HG03175 (cell line): ENCODE results near the gene KLF9.

Source experiments
- ATAC-seq: cut with Tn5 transposase; IDR thresholded peaks from one replicate; pipeline ENCODE4 v1.9.1; 2021; ENCODE audit warnings: mild to moderate bottlenecking, moderate library complexity; ENCODE audit not compliant: unreplicated experiment

The KLF9 gene

DNA sequence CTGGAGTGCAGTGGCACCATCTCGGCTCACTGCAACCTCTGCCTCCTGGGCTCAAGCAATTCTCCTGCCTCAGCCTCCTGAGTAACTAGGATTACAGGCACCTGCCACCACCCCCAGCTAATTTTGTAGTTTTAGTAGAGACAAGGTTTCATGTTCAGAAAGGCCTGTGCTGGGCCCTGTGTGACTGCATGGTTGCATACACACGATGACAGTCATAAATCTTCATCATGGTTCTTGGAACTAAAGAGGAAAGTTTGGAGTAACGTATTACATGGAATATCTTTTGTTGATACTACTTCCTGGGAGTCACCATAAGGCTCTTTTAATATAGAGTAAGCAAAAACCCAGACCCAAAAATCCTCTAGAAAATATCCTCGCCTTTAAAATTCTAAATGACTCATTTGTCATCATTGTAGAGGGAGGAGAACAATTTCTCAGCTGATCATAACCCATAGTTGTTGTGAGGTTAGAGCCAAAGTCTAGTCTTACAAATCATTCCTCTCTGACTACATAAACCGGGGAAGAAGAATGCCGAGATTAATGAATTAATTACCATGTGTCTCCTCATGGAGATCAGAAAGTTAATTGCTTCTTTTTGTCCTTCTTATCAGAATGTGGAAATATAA, 47.0 kb downstream of the KLF9 start:
- no peak for ATAC-seq

DNA sequence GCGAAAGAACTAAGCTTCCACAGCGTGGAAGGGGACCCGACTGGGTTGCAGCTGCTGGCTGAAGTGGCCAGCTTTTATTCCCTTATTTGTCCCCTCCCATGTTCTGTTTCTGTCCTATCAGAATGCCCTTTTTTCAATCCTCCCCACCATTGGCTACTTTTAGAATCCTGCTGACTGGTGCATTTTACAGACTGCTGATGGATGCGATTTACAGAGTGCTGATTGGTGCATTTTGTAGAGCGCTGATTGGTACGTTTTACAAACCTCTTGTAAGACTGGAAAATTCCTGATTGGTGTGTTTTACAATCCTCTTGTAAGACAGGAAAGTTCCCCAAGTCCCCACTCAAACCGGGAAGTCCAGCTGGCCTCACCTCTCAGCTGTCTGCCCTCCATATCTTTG, 50.7 kb downstream of the KLF9 start:
- ATAC-seq, result no peak

DNA sequence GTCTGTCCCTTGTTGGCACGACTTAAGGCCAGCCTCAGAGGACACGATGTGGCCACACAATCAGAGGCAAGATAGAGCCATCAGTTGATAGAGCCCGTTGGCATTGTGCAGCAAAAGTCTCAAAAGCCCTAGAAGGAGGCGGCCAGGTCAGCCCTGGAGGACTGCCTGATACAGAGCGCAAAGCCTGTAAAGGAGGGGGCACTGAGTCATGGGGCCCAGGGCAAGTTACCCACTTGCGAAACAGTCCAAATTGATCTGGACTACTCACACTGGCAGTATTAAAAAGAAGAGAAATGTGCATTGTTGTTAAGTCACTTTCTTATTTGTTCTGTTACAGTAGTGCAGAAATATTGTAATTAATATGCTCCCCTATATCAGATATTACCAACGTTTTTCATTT, 51.5 kb downstream of the KLF9 start:
- no peak for ATAC-seq

DNA sequence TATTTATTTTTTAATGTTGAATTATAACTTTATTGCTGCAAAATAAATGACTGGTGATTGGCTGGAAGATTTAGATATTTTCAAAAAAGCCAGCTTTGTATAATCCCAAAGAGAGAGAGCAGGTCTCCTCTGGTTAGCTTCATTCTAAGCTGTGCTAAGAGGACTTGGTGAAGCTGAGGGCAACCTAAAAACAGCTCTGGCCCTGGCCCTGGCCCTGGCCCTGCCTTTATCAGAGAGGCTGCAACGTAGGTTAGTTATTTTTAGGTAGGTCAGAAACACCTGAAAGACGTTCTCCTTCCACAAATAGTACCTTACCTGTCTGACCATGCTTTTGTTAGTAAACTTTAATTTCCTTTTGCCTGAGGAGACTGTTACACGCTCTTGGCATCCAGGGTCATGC, 58.7 kb downstream of the KLF9 start:
- no peak for ATAC-seq

DNA sequence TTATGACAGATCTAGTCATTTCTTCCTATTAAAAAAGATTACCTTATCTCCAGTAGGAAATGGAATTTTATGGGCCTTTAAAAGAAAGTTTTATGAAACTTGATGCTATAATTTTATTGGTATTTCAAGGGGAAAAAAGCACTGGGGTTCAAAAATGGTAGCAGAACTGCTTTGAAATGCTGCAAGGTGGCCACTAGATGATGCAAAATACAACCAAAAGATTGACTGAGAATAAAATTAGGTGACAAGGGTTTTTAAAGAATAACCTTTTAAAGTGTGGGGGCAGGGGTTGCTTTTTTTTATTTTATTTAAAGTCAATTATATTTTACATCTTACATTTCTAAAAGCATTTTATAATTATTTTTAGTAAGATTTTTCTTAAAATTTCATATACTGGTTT, 61.7 kb downstream of the KLF9 start:
- no peak for ATAC-seq

DNA sequence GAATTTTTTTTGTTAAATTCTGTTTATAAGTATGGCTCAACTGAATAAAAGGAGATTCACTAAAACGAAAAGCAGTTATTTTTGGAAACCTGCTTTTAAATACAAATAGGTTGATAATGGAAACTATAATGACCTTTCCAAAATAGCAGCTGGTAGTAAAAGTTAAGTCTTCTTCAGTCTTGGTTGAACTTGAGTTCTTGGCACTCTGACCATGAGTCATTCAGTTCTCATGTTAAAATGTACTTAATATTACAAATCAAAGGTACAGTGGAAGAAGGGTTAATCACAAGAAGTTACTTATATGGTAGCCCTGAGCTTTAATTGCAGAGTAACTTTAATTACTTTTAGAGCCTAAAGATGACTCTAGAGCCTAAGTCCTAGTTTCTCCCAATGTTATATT, 62.1 kb downstream of the KLF9 start:
- no peak for ATAC-seq

DNA sequence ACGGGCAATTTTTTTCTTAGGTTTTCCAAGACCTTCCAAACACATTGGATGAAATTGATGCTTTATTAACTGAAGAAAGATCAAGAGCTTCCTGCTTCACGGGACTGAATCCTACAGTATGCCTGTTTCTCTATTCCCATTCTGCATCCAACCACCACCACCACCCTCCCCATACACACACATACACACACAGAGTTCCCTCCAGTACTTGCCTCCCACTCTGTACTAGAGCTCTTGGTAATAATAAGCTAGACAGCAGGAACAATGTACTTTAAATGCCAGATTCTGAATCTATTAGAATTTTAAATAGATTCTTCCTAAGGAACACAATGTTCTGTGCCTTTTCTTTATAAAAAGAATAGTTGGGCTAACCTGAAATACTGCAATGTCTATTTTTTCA, 67.4 kb downstream of the KLF9 start:
- ATAC-seq, result no peak

DNA sequence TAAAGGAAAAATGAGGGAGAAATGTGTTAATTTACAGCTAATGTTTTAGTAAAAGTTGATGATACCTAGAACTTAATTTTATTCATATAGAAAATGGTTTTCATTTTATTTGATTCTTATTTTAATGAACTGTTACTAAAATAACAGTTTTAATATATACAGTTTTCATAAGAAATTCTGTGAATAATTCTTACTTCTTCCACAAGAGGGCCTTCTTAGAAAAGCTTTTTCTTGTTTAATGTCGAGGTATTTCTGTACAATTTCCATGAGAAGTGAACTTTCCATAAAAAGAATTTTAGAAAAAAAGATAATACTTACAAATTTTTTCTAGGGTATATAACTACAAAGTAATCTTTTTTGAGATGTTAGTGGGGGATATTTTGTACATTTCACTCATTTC, 73.9 kb downstream of the KLF9 start:
- ATAC-seq, result no peak
